Left ventricle myocardium inferior (tissue), 1 donor: Measurements from ENCODE around the gene SLC39A1. TPM values are rescaled to one million over a fixed set of nuclear protein-coding genes. Genes with fewer than 3 reads are reported as not detected.
"Not testable (repeated sequence)": the region's sequence is repeated elsewhere in the genome, so short reads cannot be mapped to it uniquely, and the experiment has no call there.

Source experiments
- DNase-seq: peaks from one replicate; pipeline ENCODE4 v3.0.0-alpha.2; 2020
- H3K27ac ChIP-seq: fragments of 200-600 bp; replicated peaks from 2 replicates; pipeline ENCODE4 v1.8.0; 2021
- H3K27me3 ChIP-seq: fragments of 200-600 bp; 2 replicates; pipeline ENCODE4 v1.8.0; 2021; ENCODE audit warnings: low read depth
- H3K36me3 ChIP-seq: fragments of 200-600 bp; 2 replicates; pipeline ENCODE4 v1.8.0; 2021
- H3K4me1 ChIP-seq: fragments of 200-600 bp; 2 replicates; pipeline ENCODE4 v1.8.0; 2021
- H3K4me3 ChIP-seq: fragments of 200-600 bp; 2 replicates; pipeline ENCODE4 v1.8.0; 2021; ENCODE audit warnings: mild to moderate bottlenecking, moderate library complexity
- H3K9me3 ChIP-seq: fragments of 200-600 bp; replicated peaks from 2 replicates; pipeline ENCODE4 v1.8.0; 2021
- CTCF ChIP-seq: fragments of 200-600 bp; IDR thresholded peaks from 2 replicates; pipeline ENCODE4 v1.8.0; 2021; ENCODE audit warnings: antibody characterized with exemption, mild to moderate bottlenecking, borderline replicate concordance
- intact Hi-C: fragments of 100-400 bp; cut with micrococcal nuclease; formaldehyde crosslinking; loops from one replicate; pipeline ENCODE4 v1.11.0; 2022
- microRNA-seq: library from miRNA; unstranded; fragments of <30 nt; microRNA quantifications from one replicate; pipeline ENCODE4 v1.2.0, GENCODE V29; 2020
- total RNA-seq: library from RNA; stranded (reverse); fragmentation: NEBNext Ultra II Directional; extraction: Animal tissue kit (Norgen Biotek cat#: 25700); gene quantifications from one replicate; pipeline ENCODE4 v1.2.1, GENCODE V29; 2021
- donor health status: DM: no; HTN: yes; CAD: no; lungs with severe emphysema.

Gene SLC39A1
- total RNA-seq, 1 donor from 2014 or later, result 39.8 TPM

- Histone ChIP-seq H3K9me3 (no peaks in the 10 kb centered on the region), H3K4me3 (no peak overlapping the region), H3K4me1 (peaks cover 32% of the 10 kb centered on the region), H3K27me3 (no peaks in the 10 kb centered on the region), H3K27ac (no peak overlapping the region), H3K36me3 (peaks cover 17% of the 10 kb centered on the region)
- no peak for DNase-seq
- intact Hi-C loops, result no loop called here
- no peak for TF ChIP-seq CTCF
Measured at GRCh38 chr1:153912349-153912748, 51.0 kb downstream of the SLC39A1 start.

- H3K27me3 ChIP-seq, H3K9me3 ChIP-seq, DNase-seq, H3K27ac ChIP-seq, intact Hi-C loops, H3K4me3 ChIP-seq: not testable (repeated sequence)
- peaks cover 15% of the 10 kb centered on the region for H3K36me3 ChIP-seq
- H3K4me1 ChIP-seq, result peaks cover 30% of the 10 kb centered on the region
Measured at GRCh38 chr1:153910560-153910959, 52.8 kb downstream of the SLC39A1 start.

Small RNA genes within 50 kb of the gene (microRNA-seq; reads per million reads assigned to microRNA genes)
- gene MIR6737, result not detected

Other genes starting within 250 kb of the SLC39A1 start
- gene INTS3, start 235.5 kb downstream of the SLC39A1 start, total RNA-seq, result 34.3 TPM
- gene SLC27A3, start 188.1 kb downstream of the SLC39A1 start, total RNA-seq, result 10.5 TPM
- 35.4 TPM for gene GATAD2B, start 40.6 kb downstream of the SLC39A1 start, total RNA-seq
- 44.6 TPM for gene DENND4B, start 16.8 kb downstream of the SLC39A1 start, total RNA-seq
- 19.7 TPM for gene CRTC2, start 4.9 kb downstream of the SLC39A1 start, total RNA-seq
- 4.8 TPM for gene CREB3L4, start 4.4 kb upstream of the SLC39A1 start, total RNA-seq
- 75.8 TPM for gene JTB, start 14.1 kb upstream of the SLC39A1 start, total RNA-seq
- gene RAB13, start 22.8 kb upstream of the SLC39A1 start, total RNA-seq, result 59.3 TPM
- gene RPS27, start 27.2 kb upstream of the SLC39A1 start, total RNA-seq, result 1,061 TPM
- gene NUP210L, start 191.5 kb upstream of the SLC39A1 start, total RNA-seq, result 0.30 TPM
- gene TPM3, start 228.6 kb upstream of the SLC39A1 start, total RNA-seq, result 161 TPM
- gene CFAP141, start 242.8 kb upstream of the SLC39A1 start, total RNA-seq, result not detected